ENCODE data around the gene NES. TPM values are rescaled to one million over a fixed set of nuclear protein-coding genes. Genes with fewer than 3 reads are reported as not detected.

Gene NES
- total and polyA plus RNA-seq, 2 of the 8 experiments (the other 6 are each of a cell fraction or from before 2014, with no cell fraction given): 13.3 to 135 TPM

DNA sequence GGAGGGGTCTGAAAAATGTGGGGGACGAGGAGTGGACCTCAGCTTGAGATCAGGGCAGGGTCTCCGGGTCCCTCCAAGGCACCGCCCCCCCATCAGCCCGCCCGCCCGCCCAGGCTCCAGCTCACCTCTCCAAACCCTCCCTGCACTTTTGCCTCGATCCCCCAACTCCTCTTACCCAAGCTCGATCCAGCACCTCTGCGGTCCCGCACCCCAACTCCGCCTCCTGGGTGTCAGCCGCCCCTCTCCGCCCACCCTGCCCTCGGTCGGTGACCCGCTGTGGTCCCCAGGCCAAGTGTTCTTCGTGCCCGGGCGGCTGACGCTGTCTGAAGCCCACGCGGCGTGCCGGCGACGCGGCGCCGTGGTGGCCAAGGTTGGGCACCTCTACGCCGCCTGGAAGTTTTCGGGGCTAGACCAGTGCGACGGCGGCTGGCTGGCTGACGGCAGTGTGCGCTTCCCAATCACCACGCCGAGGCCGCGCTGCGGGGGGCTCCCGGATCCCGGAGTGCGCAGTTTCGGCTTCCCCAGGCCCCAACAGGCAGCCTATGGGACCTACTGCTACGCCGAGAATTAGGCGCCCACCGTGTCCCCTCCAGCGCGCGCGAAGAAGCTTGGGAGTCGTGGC is 52.3 kb downstream of the NES start:
- H3K27me3 ChIP-seq (replicated peaks in 1 of 4; ENCODE audit: control insufficient read depth in 3 of 4, extremely low read depth in 1 of 4, insufficient read depth in 3 of 4, low read length in 3 of 4): peaks cover 31 to 57% (median 41%) of the 10 kb centered on the region in 4 experiments
- H3K23ac ChIP-seq (ENCODE audit: insufficient read length): no peak overlapping the region
- H3K56ac ChIP-seq (replicated peaks; ENCODE audit: insufficient read length, low read depth, low read length): no peak overlapping the region
- H2BK20ac ChIP-seq (ENCODE audit: low read length): no peak overlapping the region
- H4K8ac ChIP-seq (ENCODE audit: extremely low read depth, insufficient read depth, low read length): peak overlapping the region; percentile 84
- no peaks in the 10 kb centered on the region for H3K79me2 ChIP-seq (ENCODE audit: control insufficient read depth in 1 of 2, insufficient read depth in 2 of 2, low read length in 2 of 2)
- H3K27ac ChIP-seq (ENCODE audit: low read depth, low read length): no peak overlapping the region
- no peaks in the 10 kb centered on the region for H3K79me1 ChIP-seq (ENCODE audit: low read depth, low read length)
- peak overlapping the region in 2 of 4 experiments; percentile 14 to 43; a peak in 1 of 7 replicates for H3K9ac ChIP-seq (replicated peaks in 1 of 4; ENCODE audit: extremely low read depth in 1 of 4, low read depth in 3 of 4, low read length in 3 of 4)
- peaks cover 20% of the 10 kb centered on the region; the same call in 1 of the 2 replicates for H3K23me2 ChIP-seq (ENCODE audit: low read depth, low read length)
- TF ChIP-seq TAF1 (IDR thresholded peaks at IDR 0.05; ENCODE audit: low read depth, low read length): no peak
- no peak for TF ChIP-seq HDAC2 (IDR thresholded peaks at IDR 0.05; ENCODE audit: borderline replicate concordance in 1 of 2, low read depth in 2 of 2, low read length in 2 of 2)
- peak; percentile 44 for TF ChIP-seq EZH2 (IDR thresholded peaks at IDR 0.05; ENCODE audit: low read depth, low read length, severe bottlenecking)
- TF ChIP-seq, protein P1, sequence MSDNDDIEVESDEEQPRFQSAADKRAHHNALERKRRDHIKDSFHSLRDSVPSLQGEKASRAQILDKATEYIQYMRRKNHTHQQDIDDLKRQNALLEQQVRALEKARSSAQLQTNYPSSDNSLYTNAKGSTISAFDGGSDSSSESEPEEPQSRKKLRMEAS (IDR thresholded peaks at IDR 0.05): peak; percentile 27; the same call in 1 of the 2 replicates
- no peak for TF ChIP-seq KDM5A (IDR thresholded peaks at IDR 0.05; ENCODE audit: low read length)
- peak; percentile 74; the same call in 1 of the 2 replicates for TF ChIP-seq SUZ12 (IDR thresholded peaks at IDR 0.05; ENCODE audit: low read length)
- no peak overlapping the region for H2BK120ac ChIP-seq (replicated peaks; ENCODE audit: low read depth, low read length)
- H2AK5ac ChIP-seq (ENCODE audit: low read depth, low read length): no peak overlapping the region
- H3K4me2 ChIP-seq (ENCODE audit: insufficient read depth in 1 of 2, low read depth in 2 of 2, low read length in 2 of 2): peak overlapping the region; percentile 81 to 99
- FAIRE-seq (no peak), DNase-seq (ENCODE audit: low read depth in 1 of 2, low spot score in 2 of 2) (no peak)
- H3K4me1 ChIP-seq (replicated peaks in 1 of 4; ENCODE audit: control insufficient read depth in 3 of 4, insufficient read depth in 4 of 4, low read length in 3 of 4): peaks cover 0 to 9% (median 2%) of the 10 kb centered on the region in 4 experiments; a peak in 5 of 7 replicates
- no peak overlapping the region for H2BK5ac ChIP-seq (ENCODE audit: low read depth, low read length)
- no peak overlapping the region for H4K5ac ChIP-seq (ENCODE audit: insufficient read length, low read depth, low read length)
- H3K14ac ChIP-seq (ENCODE audit: insufficient read length): no peak overlapping the region
- ChIA-PET CTCF (ENCODE audit: partially characterized antibody) (interaction anchor here (0.5 to 43.0 kb wide), 31 partner anchors 8 to 288 kb away, joined by 3 to 868 read pairs (median 4); partner anchors contain the start of genes BCAN, CRABP2, ISG20L2 and MEF2D), POLR2A (ENCODE audit: partially characterized antibody) (interaction anchor here (0.6 to 5.8 kb wide), 15 partner anchors 16 to 166 kb away, joined by 3 to 46 read pairs (median 5); partner anchors contain the start of genes BCAN and NES)
- WGBS, 2 experiments (ENCODE audit: extremely low coverage in 1 of 2, insufficient coverage in 1 of 2, insufficient read length in 1 of 2, insufficient replicate concordance in 2 of 2, low coverage in 1 of 2, low lambda C conversion rate in 2 of 2, missing lambda C conversion rate in 1 of 2): 2% methylated on average over 46 of the region's 55 CpGs; no CpG with 5 or more reads in 1 of the 2 experiments
- peak overlapping the region; percentile 65; the same call in 1 of the 2 replicates for H2BK15ac ChIP-seq (ENCODE audit: low read length)
- H2AFZ ChIP-seq (ENCODE audit: low read length): peak overlapping the region; percentile 20; the same call in 1 of the 2 replicates
- peak overlapping the region; percentile 44 to 71 (median 48) for H3K4me3 ChIP-seq (ENCODE audit: extremely low read depth in 1 of 4, insufficient read depth in 2 of 4, low read depth in 3 of 4, low read length in 4 of 4)
- no peak overlapping the region for H4K91ac ChIP-seq (replicated peaks; ENCODE audit: insufficient read length, low read length)
- peaks cover 0 to 1% of the 10 kb centered on the region in 2 experiments for H4K20me1 ChIP-seq (replicated peaks in 1 of 2; ENCODE audit: control insufficient read depth in 1 of 2, insufficient read depth in 2 of 2, low read length in 2 of 2)
- no peak overlapping the region for H3K4ac ChIP-seq (replicated peaks; ENCODE audit: insufficient read length, low read depth, low read length)
- H2BK12ac ChIP-seq (ENCODE audit: low read depth, low read length): no peak overlapping the region
- H3K9me3 ChIP-seq (ENCODE audit: insufficient read depth in 2 of 2, low read depth in 1 of 2, low read length in 1 of 2): no peaks in the 10 kb centered on the region
- H3K36me3 ChIP-seq (ENCODE audit: control insufficient read depth in 2 of 4, insufficient read depth in 4 of 4, low read length in 3 of 4): no peaks in the 10 kb centered on the region; a peak in 1 of 8 replicates
- H3K18ac ChIP-seq (ENCODE audit: extremely low read depth, low read length): peak overlapping the region; percentile 15; the same call in 1 of the 2 replicates
